Measurements from ENCODE around the gene CGREF1. TPM values are rescaled to one million over a fixed set of nuclear protein-coding genes. Genes with fewer than 3 reads are reported as not detected.

The CGREF1 gene
- total RNA-seq, 1 experiment from 2014 or later = 2.1 TPM

DNA sequence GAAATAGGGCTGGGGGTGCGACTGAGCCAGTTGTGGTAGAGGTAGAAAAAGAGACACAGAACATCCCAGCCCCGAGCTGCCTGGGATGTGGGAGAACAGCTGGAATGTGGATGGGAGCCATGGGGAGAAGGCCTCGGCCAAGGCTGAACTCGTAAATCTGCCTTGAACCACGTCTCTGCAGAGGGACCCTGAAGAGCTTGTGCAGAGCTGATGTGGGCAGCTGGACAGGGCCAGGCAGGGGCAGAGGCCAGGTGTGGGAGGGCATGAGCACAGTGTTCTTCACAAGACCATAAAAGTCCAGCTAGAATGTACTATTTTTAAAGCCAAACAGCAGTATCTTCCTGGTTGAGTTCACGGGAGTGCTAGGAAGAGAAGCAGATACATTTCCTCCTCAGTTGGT lies 35.6 kb upstream of the CGREF1 start:
- TF ChIP-seq, protein P1, sequence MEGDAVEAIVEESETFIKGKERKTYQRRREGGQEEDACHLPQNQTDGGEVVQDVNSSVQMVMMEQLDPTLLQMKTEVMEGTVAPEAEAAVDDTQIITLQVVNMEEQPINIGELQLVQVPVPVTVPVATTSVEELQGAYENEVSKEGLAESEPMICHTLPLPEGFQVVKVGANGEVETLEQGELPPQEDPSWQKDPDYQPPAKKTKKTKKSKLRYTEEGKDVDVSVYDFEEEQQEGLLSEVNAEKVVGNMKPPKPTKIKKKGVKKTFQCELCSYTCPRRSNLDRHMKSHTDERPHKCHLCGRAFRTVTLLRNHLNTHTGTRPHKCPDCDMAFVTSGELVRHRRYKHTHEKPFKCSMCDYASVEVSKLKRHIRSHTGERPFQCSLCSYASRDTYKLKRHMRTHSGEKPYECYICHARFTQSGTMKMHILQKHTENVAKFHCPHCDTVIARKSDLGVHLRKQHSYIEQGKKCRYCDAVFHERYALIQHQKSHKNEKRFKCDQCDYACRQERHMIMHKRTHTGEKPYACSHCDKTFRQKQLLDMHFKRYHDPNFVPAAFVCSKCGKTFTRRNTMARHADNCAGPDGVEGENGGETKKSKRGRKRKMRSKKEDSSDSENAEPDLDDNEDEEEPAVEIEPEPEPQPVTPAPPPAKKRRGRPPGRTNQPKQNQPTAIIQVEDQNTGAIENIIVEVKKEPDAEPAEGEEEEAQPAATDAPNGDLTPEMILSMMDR (conservative IDR thresholded peaks at IDR 0.05) = no peak
- WGBS (ENCODE audit: extremely low coverage, insufficient read length, low lambda C conversion rate) = no CpG with 5 or more reads among the region's 6 CpGs
- peak overlapping the region in 1 of 3 experiments; percentile 90; a peak in 2 of 7 replicates for H3K27ac Mint-ChIP-seq
- no peak overlapping the region for H2BK120ac ChIP-seq (ENCODE audit: low read depth, low read length, poor library complexity, severe bottlenecking)
- no peak overlapping the region for H2BK12ac ChIP-seq (ENCODE audit: insufficient read length, low read depth, low read length)
- no peaks in the 10 kb centered on the region for H3K36me3 Mint-ChIP-seq (ENCODE audit: insufficient read depth in 1 of 3, low read depth in 3 of 3)
- no peaks in the 10 kb centered on the region for H3K27me3 ChIP-seq (ENCODE audit: insufficient read depth, low read length)
- no peak overlapping the region for H4K8ac ChIP-seq (replicated peaks; ENCODE audit: insufficient read length, low read depth, low read length)
- H3K27ac ChIP-seq (ENCODE audit: insufficient read length, low read depth, low read length) = no peak overlapping the region
- no peaks in the 10 kb centered on the region for H3K9me3 ChIP-seq (ENCODE audit: control insufficient read depth, low read depth, low read length)
- no peak overlapping the region for H3K14ac ChIP-seq (ENCODE audit: insufficient read depth, low read length)
- H4K20me1 ChIP-seq (ENCODE audit: control insufficient read depth, insufficient read depth, insufficient read length) = no peaks in the 10 kb centered on the region
- peaks cover 2% of the 10 kb centered on the region; the same call in 1 of the 2 replicates for H3K27me3 Mint-ChIP-seq (ENCODE audit: low read depth)
- H2BK5ac ChIP-seq (ENCODE audit: insufficient read length, low read length) = no peak overlapping the region
- no peak overlapping the region for H3T11ph ChIP-seq (ENCODE audit: low read length)
- no peak overlapping the region for H3K4me2 ChIP-seq (ENCODE audit: insufficient read depth, insufficient read length, low read length)
- H2AK5ac ChIP-seq (ENCODE audit: insufficient read length, low read length) = no peak overlapping the region
- no peak for DNase-seq
- no peak overlapping the region for H3K4me3 Mint-ChIP-seq
- no peak overlapping the region for H4K91ac ChIP-seq (ENCODE audit: insufficient read length, low read depth, low read length)
- H3K79me2 ChIP-seq (ENCODE audit: insufficient read depth, low read length) = no peaks in the 10 kb centered on the region
- H4K5ac ChIP-seq (ENCODE audit: insufficient read length, low read depth, low read length) = no peak overlapping the region
- H3K4ac ChIP-seq (ENCODE audit: low read depth, low read length) = no peak overlapping the region
- no peaks in the 10 kb centered on the region for H3K23me2 ChIP-seq (ENCODE audit: insufficient read length, low read depth, low read length, poor library complexity, severe bottlenecking)
- no peak overlapping the region for H2BK20ac ChIP-seq (ENCODE audit: low read depth, low read length, poor library complexity, severe bottlenecking)
- H3K4me1 Mint-ChIP-seq = peaks cover 4 to 9% of the 10 kb centered on the region in 2 experiments
- H3K56ac ChIP-seq (ENCODE audit: insufficient read length, low read depth, low read length) = no peak overlapping the region
- peaks cover 0 to 2% of the 10 kb centered on the region in 2 experiments; a peak in 2 of 5 replicates for H3K9me3 Mint-ChIP-seq
- no peak overlapping the region for H2BK15ac ChIP-seq (ENCODE audit: low read depth, low read length)
- no peak overlapping the region for H3K18ac ChIP-seq (ENCODE audit: insufficient read length, low read depth, low read length)
- no peak overlapping the region for H3K9ac ChIP-seq (ENCODE audit: extremely low read depth, insufficient read length, low read length)
- H2AFZ ChIP-seq (ENCODE audit: low read length) = no peak overlapping the region
- H3K79me1 ChIP-seq (ENCODE audit: insufficient read depth, low read depth, low read length, poor library complexity, severe bottlenecking) = no peaks in the 10 kb centered on the region
- no peak overlapping the region for H3K23ac ChIP-seq (ENCODE audit: insufficient read length, low read depth, low read length)
- H3K4me1 ChIP-seq (ENCODE audit: insufficient read depth, low read length) = no peaks in the 10 kb centered on the region

All from H9 (cell line).